Vagina (tissue), 2 donors: Measurements from ENCODE around the gene MKNK2. TPM values are rescaled to one million over a fixed set of nuclear protein-coding genes. Genes with fewer than 3 reads are reported as not detected.
A peak's percentile ranks its signal among the peaks of the same experiment; 100 is the strongest.

Source experiments
- DNase-seq, 2 donors: peaks; one replicate each; pipeline ENCODE4 v3.0.0-alpha.2; 2017; ENCODE audit errors: extremely low spot score in 2 of 2
- H3K27ac ChIP-seq: fragments of 200-600 bp; sonication (generic); one replicate; pipeline ENCODE4 v1.5.1; 2019
- H3K27me3 ChIP-seq: fragments of 200-600 bp; sonication (generic); one replicate; pipeline ENCODE4 v1.5.1; 2019
- H3K36me3 ChIP-seq, 2 donors: fragments of 200-600 bp; sonication (generic); one replicate each; pipeline ENCODE4 v1.5.1; 2017 to 2019
- H3K4me1 ChIP-seq: fragments of 200-600 bp; sonication (generic); one replicate; pipeline ENCODE4 v1.5.1; 2019
- H3K4me3 ChIP-seq, 2 donors: fragments of 200-600 bp; sonication (generic); 1 replicate in 1 of 2; 2 replicates in 1 of 2; pipeline ENCODE4 v1.5.1; 2016 to 2019
- H3K9me3 ChIP-seq: fragments of 200-600 bp; sonication (generic); one replicate; pipeline ENCODE4 v1.5.1; 2019
- CTCF ChIP-seq, 3 experiments: fragments of 450-650 bp in 2 of 3; fragments of 200-600 bp in 1 of 3; sonication (generic) in 1 of 3; IDR thresholded peaks; one replicate each; pipeline ENCODE4 v1.5.1; 2017 to 2019; ENCODE audit warnings: antibody characterized with exemption in 3 of 3, mild to moderate bottlenecking in 2 of 3, moderate library complexity in 2 of 3
- POLR2A ChIP-seq, 2 donors: fragments of 450-650 bp; IDR thresholded peaks; one replicate each; pipeline ENCODE4 v1.6.1; 2017; ENCODE audit warnings: antibody characterized with exemption in 2 of 2, mild to moderate bottlenecking in 2 of 2, moderate library complexity in 2 of 2
- POLR2AphosphoS5 ChIP-seq, 2 donors: sonication (generic); formaldehyde crosslinking; IDR thresholded peaks; one replicate each; pipeline ENCODE4 v1.9.0; 2017; ENCODE audit warnings: antibody characterized with exemption in 2 of 2, mild to moderate bottlenecking in 2 of 2, low read depth in 1 of 2; ENCODE audit not compliant: insufficient read depth in 1 of 2
- intact Hi-C: fragments of 100-400 bp; cut with DNase I; formaldehyde crosslinking; loops from one replicate; pipeline ENCODE4 v1.15.1; 2023
- total RNA-seq: library from RNA; depleted of rRNA; stranded (reverse); fragments of >200 nt; gene quantifications from one replicate; pipeline ENCODE4 v1.2.3, GENCODE V29; 2016

Gene MKNK2
- total RNA-seq, 1 donor from 2014 or later, result 185 TPM

- no peak for DNase-seq
- H3K9me3 ChIP-seq, result peaks cover 8% of the 10 kb centered on the region
- peaks cover 45% of the 10 kb centered on the region for H3K4me1 ChIP-seq
- H3K27me3 ChIP-seq, result no peaks in the 10 kb centered on the region
- TF ChIP-seq CTCF (IDR thresholded peaks at IDR 0.05) (no peak), POLR2AphosphoS5 (IDR thresholded peaks at IDR 0.05; ENCODE audit: insufficient read depth in 1 of 2, low read depth in 1 of 2) (no peak), POLR2A (IDR thresholded peaks at IDR 0.05) (no peak)
- peaks cover 0 to 40% of the 10 kb centered on the region in 2 donors for H3K36me3 ChIP-seq
- H3K27ac ChIP-seq, result peak overlapping the region; percentile 42
- no peak overlapping the region for H3K4me3 ChIP-seq
- intact Hi-C loops, result no loop called here
Observed at GRCh38 chr19:2039089-2039958, 11.7 kb downstream of the MKNK2 start.

- DNase-seq, result no peak
- no peak overlapping the region for H3K27ac ChIP-seq
Observed at GRCh38 chr19:2038284-2039088, 12.6 kb downstream of the MKNK2 start.

GRCh38 chr19:2037651-2038255 is 13.3 kb downstream of the MKNK2 start:
- H3K9me3 ChIP-seq, result peaks cover 8% of the 10 kb centered on the region
- no peak overlapping the region for H3K27ac ChIP-seq
- peaks cover 0 to 36% of the 10 kb centered on the region in 2 donors for H3K36me3 ChIP-seq
- TF ChIP-seq POLR2AphosphoS5 (IDR thresholded peaks at IDR 0.05; ENCODE audit: insufficient read depth in 1 of 2, low read depth in 1 of 2), result peak in 1 of 2 donors; percentile 0
- no peak for TF ChIP-seq POLR2A (IDR thresholded peaks at IDR 0.05)
- DNase-seq, result no peak
- no peak overlapping the region for H3K4me3 ChIP-seq
- H3K4me1 ChIP-seq, result peaks cover 45% of the 10 kb centered on the region
- intact Hi-C loops, result no loop called here
- no peaks in the 10 kb centered on the region for H3K27me3 ChIP-seq

More at GRCh38 chr19:2038284-2039088, 12.6 kb downstream of the MKNK2 start:
- Histone ChIP-seq H3K27me3 (no peaks in the 10 kb centered on the region), H3K9me3 (peaks cover 8% of the 10 kb centered on the region), H3K4me3 (no peak overlapping the region), H3K4me1 (peaks cover 45% of the 10 kb centered on the region), H3K36me3 (peaks cover 0 to 40% of the 10 kb centered on the region in 2 donors)
- TF ChIP-seq POLR2AphosphoS5 (IDR thresholded peaks at IDR 0.05; ENCODE audit: insufficient read depth in 1 of 2, low read depth in 1 of 2), result no peak
- intact Hi-C loops, result no loop called here

- H3K27ac ChIP-seq, result no peak overlapping the region
- H3K4me1 ChIP-seq, result peaks cover 48% of the 10 kb centered on the region
Observed at GRCh38 chr19:2036424-2036823, 14.6 kb downstream of the MKNK2 start.

GRCh38 chr19:2035590-2035991 is 15.5 kb downstream of the MKNK2 start:
- Histone ChIP-seq H3K27ac (peak overlapping the region; percentile 97), H3K36me3 (peaks cover 0 to 28% of the 10 kb centered on the region in 2 donors), H3K4me1 (peaks cover 48% of the 10 kb centered on the region), H3K9me3 (peaks cover 8% of the 10 kb centered on the region), H3K27me3 (no peaks in the 10 kb centered on the region), H3K4me3 (no peak overlapping the region)
- intact Hi-C loops, result no loop called here
- DNase-seq, result no peak
- TF ChIP-seq CTCF (IDR thresholded peaks at IDR 0.05) (no peak), POLR2A (IDR thresholded peaks at IDR 0.05) (no peak), POLR2AphosphoS5 (IDR thresholded peaks at IDR 0.05; ENCODE audit: insufficient read depth in 1 of 2, low read depth in 1 of 2) (no peak)

More at GRCh38 chr19:2036424-2036823, 14.6 kb downstream of the MKNK2 start:
- peaks cover 0 to 36% of the 10 kb centered on the region in 2 donors for H3K36me3 ChIP-seq
- no peak overlapping the region for H3K4me3 ChIP-seq
- intact Hi-C loops, result no loop called here
- no peak for TF ChIP-seq CTCF (IDR thresholded peaks at IDR 0.05)
- TF ChIP-seq POLR2A (IDR thresholded peaks at IDR 0.05), result no peak
- no peak for TF ChIP-seq POLR2AphosphoS5 (IDR thresholded peaks at IDR 0.05; ENCODE audit: insufficient read depth in 1 of 2, low read depth in 1 of 2)
- H3K27me3 ChIP-seq, result no peaks in the 10 kb centered on the region
- H3K9me3 ChIP-seq, result peaks cover 8% of the 10 kb centered on the region
- DNase-seq, result no peak
